HT1080 (cell line): ENCODE measurements around the gene CGAS. TPM values are rescaled to one million over a fixed set of nuclear protein-coding genes. Genes with fewer than 3 reads are reported as not detected.
A peak's percentile ranks its signal among the peaks of the same experiment; 100 is the strongest.
"Not testable (repeated sequence)": the region's sequence is repeated elsewhere in the genome, so short reads cannot be mapped to it uniquely, and the experiment has no call there.

Experiments used
- DNase-seq: peaks from one replicate; pipeline ENCODE4 v3.0.0-alpha.2; 2015; ENCODE audit warnings: low read depth
- polyA plus RNA-seq, 2 experiments: library from polyadenylated mRNA; depleted of rRNA; stranded (reverse); fragments of >200 nt; gene quantifications; 2 replicates each; pipeline ENCODE4 v1.2.3, GENCODE V29; 2015
- total RNA-seq: library from RNA; depleted of rRNA; stranded (reverse); fragments of >200 nt; shearing (Covaris generic); gene quantifications from 2 replicates; pipeline ENCODE4 v1.2.3, GENCODE V29; 2014; rRNA removed

Gene CGAS
- 1.4 and 2.3 TPM in 2 replicates for total RNA-seq
- 1.9 TPM in 2 replicates for polyA plus RNA-seq (2015; cell fraction: cytosol; rRNA removed)
- 2.8 and 3.3 TPM in 2 replicates for polyA plus RNA-seq (2015; cell fraction: nucleus; rRNA removed)

DNA sequence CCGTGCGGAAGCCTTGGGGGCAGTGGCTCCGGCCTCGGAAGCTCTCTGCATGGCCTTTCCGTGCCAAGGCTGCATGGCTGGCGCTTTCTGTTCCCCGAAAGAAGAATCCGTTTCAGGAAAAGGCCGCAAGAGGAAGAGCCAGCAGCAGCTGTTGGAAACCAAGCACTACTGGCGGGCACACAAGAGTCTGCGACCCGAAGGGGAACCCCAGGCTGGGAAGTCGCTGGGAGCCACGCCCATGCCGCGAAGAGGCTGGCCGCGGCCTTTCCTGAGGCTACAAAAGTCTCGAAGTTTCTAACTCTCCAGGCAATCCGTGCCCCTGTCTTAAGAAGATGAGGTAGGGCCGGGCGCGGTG, at the start of gene CGAS:
Gene CGAS, minus strand, starts transcription at position 191 of the 355 bp plus-strand sequence. Its CDS starts 116 bp downstream, at position 75.
- peak; percentile 33 for DNase-seq

DNA sequence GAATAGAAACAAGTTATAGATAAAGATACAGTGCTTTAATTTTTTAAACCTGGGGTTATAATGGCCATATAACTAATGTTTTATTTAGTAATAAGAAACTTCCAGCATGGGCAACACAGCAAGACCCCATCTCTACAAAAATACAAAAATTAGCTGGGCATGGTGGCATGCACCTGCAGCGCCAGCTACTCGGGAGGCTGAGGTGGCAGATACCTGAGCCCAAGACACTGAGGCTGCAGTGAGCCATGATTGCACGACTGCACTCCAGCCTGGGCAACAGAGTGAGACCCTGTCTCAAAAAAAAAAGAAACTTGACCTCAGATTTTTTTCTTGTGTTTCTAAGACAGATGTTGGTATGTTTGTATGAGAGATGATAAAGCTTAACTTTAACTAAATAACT, 45.8 kb upstream of the CGAS start:
- no peak for DNase-seq

DNA sequence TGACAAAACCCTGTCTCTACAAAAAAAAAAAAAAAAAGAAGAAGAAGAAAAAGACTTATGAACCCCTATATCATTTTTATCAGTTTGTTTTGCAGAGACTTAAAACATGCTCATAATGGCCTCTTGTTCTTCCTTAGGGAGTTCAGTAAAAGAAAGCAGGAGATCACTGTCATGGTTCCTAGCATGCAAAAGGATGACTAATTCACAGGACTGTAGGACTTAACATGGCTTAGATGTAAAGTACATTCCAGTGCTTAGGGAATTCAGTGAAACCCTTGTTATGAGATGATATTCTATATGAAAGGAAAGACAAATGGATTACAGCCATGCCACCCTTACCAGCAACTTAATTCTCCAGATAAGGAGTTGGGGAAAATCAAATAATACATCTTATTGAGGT, 39.3 kb upstream of the CGAS start:
- no peak for DNase-seq

DNA sequence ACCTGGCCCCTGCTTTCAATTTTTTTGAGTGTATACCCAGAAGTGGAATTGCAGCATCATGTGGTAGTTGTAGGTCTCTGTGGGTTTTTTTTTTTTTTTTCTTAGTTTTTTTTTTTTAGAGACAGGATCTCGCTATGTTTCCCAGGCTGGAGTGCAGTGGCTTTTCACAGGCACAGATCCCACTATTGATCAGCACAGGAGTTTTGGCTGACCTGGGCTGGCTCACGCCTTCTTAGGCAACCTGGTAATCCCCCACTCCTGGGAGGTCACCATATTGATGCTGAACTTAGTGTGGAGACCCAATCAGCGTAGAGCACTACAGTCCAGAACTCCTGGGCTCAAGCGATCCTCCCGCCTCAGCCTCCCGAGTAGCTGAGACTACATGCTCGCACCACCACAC, 35.4 kb upstream of the CGAS start:
- no peak for DNase-seq

DNA sequence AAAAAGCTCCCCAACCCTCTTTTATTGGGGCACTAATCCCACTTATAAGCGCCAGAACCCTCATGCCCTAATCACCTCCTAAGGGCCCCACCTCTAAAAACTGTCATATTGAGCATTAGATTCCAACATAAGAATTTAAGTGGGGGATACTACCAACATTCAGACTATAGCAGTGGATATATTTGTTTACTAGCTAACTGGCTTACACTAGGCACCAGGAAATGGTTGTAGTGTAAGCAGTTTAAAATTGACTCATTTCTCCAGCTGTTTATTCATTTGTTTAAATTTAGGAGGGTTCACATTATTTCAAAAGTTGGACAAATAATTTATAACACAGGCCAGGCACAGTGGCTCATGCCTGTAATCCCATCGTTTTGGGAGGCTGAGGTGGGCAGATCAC, 32.3 kb upstream of the CGAS start:
- no peak for DNase-seq

DNA sequence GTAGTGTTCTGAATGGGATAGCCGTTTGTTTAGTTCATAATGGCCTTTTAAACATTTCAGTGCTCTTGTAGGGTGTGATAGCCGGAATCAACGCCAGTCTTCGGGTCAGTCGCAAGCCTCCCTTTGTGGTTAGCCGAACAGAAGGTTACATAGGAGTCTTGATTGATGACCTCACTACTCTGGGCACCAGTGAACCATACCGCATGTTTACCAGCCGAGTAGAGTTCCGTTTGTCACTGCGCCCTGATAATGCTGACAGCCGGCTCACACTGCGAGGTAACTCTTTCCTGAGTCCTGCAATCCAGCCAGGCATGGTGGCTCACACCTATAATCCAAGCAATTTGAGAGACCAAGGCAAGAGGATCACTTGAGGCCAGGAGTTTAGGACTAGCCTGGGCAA, 29.9 kb upstream of the CGAS start:
- DNase-seq = no peak

DNA sequence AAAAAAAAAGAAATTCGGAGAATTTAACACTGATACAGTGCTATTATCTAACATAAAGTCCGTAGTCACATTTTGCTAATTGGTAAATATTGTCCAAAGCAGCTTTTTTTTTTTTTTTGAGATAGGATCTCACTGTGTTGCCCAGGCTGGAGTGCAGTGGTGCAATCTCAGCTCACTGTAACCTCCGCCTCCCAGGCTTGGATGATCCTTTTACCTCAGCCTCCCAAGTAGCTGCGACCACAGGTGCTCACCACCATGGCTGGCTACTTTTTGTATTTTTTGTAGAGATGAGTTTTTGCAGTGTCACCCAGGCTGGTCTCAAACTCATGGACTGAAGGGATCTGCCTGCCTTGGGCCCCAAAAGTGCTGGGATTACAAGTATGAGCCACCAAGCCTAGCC, 25.3 kb upstream of the CGAS start:
- DNase-seq = no peak

DNA sequence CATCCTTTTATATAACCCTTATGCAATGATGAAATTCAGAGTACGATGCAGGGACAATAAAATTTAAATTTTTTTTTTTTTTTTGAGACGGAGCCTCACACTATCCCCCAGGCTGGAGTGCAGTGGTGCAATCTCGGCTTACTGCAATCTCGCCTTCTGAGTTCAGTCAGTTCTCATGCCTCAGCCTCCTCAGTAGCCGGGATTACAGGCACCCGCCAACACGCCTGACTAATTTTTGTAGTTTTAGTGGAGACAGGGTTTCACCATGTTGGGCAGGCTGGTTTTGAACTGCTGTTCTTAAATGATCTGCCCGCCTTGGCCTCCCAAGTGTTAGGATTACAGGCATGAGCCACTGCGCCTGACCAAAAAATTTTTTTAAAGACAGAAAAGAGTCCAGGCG, 24.6 kb upstream of the CGAS start:
- DNase-seq = no peak

DNA sequence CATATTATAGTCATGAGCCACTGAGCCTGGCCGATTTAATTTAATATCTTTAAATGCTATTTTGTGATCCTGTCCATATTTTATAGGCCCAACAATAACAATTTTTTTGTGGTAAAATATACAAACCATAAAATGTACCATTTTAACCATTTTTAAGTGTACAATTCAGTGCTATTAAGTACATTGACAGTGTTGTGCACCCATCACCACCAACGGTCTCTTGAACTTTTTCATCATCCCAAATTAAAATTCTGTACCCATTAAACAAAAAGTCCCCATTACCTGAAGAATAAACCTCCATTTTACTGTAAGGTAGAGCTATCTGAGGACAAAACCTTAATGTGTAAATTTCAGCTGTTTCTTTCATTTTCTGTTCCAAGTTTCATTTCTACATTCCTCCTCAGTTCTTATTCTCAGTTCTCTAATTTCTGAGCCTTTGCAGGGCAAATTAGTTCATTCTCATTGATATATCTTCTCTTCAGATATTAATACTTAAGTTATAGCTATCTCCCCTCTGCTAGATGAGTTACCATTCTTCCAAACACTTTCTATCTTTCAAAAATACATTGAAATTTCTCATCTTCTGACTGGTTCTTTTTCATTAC, 19.7 kb upstream of the CGAS start:
- no peak for DNase-seq

DNA sequence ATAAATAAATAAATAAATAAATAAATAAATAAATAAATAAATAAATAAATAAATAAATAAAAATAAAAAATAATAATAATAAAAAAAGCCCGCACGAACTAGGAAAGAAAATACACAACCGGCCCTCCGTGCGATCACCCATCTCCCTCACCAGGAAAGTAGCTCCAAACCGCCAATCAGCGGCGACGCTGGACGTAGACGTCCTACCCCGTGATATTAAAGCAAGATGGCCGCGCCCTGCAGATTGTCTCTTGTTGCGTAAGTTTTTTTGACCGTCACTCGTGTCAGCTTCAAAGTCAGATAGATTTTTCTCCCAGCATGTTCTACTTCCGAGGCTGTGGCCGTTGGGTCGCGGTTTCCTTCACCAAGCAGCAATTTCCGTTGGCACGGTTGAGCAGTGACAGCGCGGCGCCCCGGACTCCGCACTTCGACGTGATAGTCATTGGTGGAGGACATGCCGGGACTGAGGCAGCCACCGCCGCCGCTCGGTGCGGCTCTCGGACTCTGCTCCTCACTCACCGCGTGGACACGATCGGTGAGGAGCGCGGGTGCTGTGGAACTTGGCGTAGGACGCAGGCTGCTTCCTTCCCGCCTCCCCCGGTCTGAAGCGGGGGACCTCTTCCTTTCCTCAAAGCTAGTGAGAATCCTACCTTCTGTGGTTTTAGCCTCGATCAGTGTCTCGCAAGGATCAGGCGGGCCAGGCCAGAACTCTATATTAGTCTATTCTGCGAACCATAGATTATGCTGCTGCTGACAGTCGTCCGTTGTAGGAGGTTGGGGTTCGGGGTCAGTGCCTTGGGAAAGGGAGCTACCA, 9.6 kb upstream of the CGAS start, which contains the start of gene MTO1:
Gene MTO1, plus strand, starts transcription at position 201 of the 814 bp plus-strand sequence. Its CDS starts 118 bp downstream, at position 319.
- DNase-seq = peak; percentile 82

DNA sequence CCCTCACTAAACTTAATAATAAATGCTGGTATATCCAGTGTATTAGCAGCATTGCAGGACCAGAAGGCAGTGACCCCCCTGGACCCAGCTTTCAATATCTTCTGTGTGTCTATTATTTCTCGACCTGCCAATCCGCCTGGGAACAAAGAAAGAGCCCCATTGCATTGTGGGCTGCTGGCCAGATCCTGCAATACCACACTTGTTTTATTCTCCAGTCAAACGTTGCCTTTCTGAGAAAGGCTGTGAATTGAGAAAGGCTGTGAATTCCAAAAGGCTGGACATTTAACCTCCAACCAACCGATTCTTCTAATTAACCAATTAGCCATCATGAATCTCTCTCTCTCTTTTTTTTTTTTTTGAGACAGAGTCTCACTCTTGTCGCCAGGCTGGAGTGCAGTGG, 8.0 kb upstream of the CGAS start:
- DNase-seq = no peak

DNA sequence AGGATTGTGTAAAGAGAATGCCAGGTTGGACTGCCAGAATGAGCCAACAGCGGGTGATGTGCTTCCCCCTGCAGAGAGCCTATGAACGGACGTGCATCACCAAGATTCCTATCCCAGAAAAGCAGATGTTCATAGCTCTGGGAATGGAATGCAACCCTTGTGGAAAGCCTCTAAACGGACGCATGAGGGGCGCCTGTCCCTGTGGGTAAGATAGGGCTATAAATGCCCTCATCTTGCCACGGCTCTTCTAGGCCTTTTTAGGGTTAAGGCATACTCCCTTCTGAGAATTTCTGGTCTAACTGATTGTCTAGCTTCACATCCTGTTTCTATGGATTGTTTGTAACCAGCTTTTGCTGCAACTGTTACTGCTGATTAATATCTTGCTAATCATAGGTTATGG, 7.4 kb upstream of the CGAS start:
- DNase-seq = not testable (repeated sequence)

DNA sequence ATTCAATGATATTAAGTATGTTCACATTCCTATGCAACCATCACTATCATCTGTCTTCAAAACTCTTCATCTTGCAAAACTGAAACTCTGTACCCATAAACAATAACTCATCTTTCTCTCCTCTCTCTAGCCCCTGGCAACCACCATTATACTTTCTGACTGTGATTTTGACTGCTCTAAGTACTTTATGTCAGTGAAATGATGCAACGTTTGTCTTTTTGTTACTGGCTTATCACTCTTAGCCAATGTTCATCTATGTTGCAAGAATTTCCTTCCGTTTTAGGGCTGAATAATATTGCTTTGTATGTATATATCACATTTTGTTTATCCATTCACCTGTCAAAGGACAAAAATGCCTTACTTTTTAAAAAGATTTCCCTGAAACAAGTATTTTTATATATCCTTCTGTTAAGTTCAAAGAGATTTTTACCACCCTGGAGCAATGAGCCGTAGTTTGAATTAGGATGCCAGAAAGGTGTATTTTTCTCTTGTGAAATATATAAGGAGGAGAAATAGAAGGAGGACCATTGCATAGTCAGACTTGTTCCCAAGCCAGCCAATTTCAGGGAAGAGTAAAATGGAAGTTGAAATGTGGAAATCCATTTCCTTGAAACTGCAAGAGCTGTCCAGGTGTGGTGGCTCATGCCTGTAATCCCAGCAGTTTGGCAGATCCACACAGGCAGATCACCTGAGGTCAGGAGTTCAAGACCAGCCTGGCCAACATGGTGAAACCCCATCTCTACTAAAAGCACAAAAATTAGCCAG, 4.0 kb upstream of the CGAS start:
- DNase-seq = no peak

DNA sequence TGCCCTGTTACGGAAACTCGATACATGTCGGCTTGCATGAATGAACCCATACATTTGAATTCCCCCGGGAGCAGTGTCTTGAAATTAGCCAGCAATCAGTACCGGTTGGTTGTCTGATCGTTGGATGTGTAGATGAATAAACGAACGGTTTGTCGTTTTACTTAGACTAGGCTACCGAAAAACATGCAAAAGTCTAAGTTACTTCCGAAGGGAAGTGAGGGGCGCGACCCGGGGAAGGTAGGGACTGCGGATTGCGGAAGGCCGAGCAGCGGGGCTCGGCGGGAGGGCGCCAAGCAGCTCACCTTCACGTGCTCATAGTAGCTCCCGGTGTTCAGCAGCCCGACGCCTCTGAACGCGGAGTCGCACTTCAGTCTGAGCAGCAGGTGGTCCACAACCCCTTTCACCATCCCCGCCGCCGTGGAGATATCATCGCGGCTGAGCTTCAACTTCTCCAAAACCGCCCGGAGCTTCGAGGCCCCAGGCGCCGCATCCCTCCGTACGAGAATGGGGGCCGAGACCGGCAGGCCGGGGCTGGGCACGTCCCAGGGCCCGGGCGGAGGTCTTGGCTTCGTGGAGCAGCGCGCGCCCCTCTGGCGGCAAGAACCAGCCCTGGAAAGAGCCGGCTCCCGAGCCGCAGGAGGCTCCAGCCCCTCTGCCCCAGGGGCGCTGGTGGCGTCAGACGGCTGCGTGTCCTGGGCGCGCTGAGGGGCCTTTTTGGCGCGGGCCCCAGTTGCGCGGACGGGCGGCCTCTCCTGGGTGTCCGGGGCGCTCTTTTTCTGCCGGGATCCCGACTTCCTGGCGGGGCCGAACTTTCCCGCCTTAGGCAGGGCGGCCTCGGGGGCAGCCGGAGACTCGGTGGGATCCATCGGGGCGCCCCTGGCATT, 632 bp downstream of the CGAS start:
- peak; percentile 7 for DNase-seq

DNA sequence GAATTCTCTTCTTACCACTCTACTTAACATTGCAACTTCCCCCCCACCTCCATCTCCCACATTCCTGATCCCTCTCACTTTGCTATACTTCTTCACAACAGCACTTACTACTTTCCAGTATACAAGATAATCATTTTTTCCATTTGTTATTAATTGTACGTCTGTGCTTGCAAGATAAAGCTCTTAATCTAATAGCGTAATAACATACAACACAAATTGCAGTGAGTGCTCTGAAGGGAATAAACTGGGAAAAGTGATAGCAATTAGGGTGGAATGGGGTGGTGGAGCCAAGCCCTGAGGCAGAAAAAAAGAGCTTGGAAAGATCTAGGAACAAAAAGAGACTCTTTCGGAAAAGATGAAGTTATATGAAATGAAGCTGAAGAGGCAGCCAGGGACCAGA, 8.5 kb downstream of the CGAS start:
- DNase-seq = no peak

DNA sequence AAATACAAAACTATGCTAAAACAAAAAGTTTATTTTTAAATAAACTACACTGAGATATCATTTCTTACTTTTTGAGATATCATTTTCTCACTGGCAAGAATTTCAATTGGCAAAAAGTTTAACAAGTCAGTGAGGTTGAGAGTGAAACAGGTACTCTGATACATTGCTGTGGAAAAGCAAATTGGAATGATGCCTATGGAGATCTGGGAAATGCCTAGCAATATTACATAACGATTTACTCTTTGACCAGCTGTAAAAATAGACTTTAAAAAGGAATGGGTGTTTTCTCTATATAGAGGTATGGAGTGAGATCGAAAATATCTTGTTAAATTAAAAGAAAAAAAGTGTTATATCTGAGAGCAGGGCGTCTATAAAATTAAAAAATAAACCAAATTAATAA, 16.9 kb downstream of the CGAS start:
- DNase-seq = no peak

DNA sequence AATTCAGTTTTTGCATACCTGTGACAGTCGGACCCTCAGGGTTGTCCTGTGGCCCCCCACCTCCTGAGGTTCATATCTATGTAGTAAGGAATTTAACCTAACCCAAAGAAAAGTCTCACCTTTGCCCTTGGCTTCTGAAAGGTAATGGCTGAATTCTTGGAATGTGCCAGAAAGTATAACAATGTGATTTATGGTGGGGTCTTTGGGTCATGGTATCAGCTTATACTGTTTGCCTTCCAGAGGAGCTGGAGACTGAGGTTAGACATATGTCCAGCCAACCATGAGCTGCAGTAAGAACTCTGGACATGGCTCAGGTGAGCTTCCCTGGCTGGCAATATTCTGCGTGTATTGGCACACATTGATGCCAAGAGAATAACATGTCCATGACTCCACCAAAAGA, 30.6 kb downstream of the CGAS start:
- DNase-seq = no peak

DNA sequence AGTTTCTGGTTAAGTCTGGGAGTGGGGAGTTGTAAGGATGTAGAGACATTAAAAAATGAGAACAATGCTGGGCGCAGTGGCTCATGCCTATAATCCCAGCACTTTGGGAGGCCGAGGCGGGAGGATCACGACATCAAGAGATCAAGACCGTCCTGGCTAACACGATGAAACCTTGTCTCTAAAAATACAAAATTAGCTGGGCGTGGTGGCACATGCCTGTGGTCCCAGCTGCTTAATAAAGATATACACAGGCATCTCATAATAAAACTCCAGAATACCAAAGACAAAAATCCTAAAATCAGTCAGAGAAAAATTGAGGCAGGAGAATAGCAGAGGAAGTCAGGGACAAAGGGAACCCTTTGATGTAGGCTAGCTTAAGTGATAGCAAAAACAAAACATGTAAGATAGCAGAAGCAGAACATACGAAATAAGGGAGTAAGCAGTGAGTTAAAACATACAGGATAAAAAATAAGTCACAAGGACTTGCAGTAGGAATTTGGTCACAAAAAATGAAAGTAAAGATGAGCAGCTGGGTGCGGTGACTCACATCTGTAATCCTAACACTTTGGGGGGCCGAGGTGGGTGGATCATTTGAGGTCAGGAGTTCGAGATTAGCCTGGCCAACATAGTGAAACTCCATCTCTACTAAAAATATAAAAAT, 33.9 kb downstream of the CGAS start:
- DNase-seq = no peak

DNA sequence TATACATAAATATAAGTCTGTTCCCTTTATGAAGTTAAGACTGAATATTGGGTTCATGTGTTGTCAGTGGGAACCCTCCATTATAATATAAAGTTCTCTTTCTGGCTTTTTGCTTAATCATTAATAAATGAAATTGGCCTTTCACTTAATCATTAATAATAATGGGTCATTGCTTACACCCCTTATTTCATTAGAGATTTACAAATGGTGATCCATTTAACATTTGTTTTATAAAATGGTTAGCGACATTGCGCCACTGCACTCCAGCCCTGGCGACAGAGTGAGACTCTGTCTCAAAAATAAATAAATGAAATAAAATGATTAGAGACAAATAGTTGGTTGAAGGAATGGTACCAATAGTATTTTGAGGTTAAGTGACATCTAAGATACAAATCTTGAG, 39.0 kb downstream of the CGAS start:
- no peak for DNase-seq

DNA sequence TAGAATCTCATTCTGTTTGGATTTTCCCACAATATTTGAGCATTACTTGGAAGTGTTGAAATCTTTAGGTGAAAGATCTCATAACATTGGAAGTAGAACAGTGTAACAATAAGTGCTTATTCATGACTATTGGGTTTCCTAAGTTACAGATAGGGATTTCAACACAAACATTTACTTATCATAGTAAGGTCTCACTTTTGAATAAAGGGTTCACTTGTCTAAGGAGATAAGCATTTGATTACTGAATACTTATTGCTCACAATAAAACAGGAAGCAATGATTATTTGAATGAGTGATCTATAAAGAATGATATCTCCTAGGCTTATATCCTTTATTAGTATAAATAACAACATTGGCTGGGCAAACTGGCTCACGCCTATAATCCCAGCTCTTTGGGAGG, 42.7 kb downstream of the CGAS start:
- no peak for DNase-seq

DNA sequence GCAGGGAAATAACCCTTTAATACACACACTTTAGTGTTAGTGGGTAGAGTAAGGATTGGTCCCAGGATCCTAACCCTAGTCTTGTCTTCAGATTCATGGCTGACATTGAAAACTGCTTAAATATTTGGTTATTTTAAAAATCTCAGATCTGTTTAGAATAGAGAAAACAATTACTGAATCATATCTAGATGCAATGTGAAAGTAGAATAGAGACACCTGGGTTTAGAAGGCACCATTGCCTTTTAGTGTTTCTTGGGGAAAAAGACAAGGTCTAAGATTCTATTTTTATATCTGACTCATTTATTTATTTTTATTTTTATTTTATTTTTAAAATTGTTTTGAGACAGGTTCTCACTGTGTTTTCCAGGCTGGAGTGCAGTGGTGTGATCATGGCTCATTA, 51.4 kb downstream of the CGAS start:
- DNase-seq = no peak
